ENCODE data around the gene JMJD1C.
"Not testable (repeated sequence)": the region's sequence is repeated elsewhere in the genome, so short reads cannot be mapped to it uniquely, and the experiment has no call there.

JMJD1C gene

GRCh38 chr10:63503395-63503794 is 37.6 kb upstream of the JMJD1C start:
- no peak overlapping the region for H3K9ac ChIP-seq (ENCODE audit: low read length)
- H3F3A ChIP-seq (ENCODE audit: insufficient read depth, low read length) = no peaks in the 10 kb centered on the region
- H3K9me2 ChIP-seq (replicated peaks; ENCODE audit: insufficient read depth, low read length) = no peaks in the 10 kb centered on the region
- H3K9me3 ChIP-seq (replicated peaks; ENCODE audit: insufficient read depth, low read length) = no peaks in the 10 kb centered on the region
- no peaks in the 10 kb centered on the region for H3K36me3 ChIP-seq (replicated peaks; ENCODE audit: insufficient read depth, low read length)
- no peak for TF ChIP-seq EZH2 (optimal IDR thresholded peaks at IDR 0.05; ENCODE audit: low read depth, low read length)
- no peak for TF ChIP-seq CTCF (IDR thresholded peaks at IDR 0.05; ENCODE audit: low read length)
- no peak for TF ChIP-seq EZH2phosphoT487 (IDR thresholded peaks at IDR 0.05; ENCODE audit: low read length)
- H2AFZ ChIP-seq (ENCODE audit: low read length) = no peak overlapping the region
- H3K27ac ChIP-seq (ENCODE audit: low read length) = no peak overlapping the region
- H3K27me3 ChIP-seq (replicated peaks; ENCODE audit: insufficient read depth, low read length) = no peaks in the 10 kb centered on the region
- H3K4me3 ChIP-seq (ENCODE audit: low read length) = no peak overlapping the region
- H4K20me1 ChIP-seq (ENCODE audit: insufficient read depth, low read length) = peaks cover 4% of the 10 kb centered on the region; the same call in 1 of the 2 replicates
- H3K4me1 ChIP-seq (ENCODE audit: low read length) = no peaks in the 10 kb centered on the region
- no peak for DNase-seq
- peaks cover 92% of the 10 kb centered on the region for H3K79me2 ChIP-seq (ENCODE audit: low read length)
- H3K4me2 ChIP-seq (ENCODE audit: low read depth, low read length) = no peak overlapping the region

- no peaks in the 10 kb centered on the region for H3K9me3 ChIP-seq (replicated peaks; ENCODE audit: insufficient read depth, low read length)
- no peak overlapping the region for H2AFZ ChIP-seq (ENCODE audit: low read length)
- H3K4me1 ChIP-seq (ENCODE audit: low read length) = no peaks in the 10 kb centered on the region
- H3K27me3 ChIP-seq (replicated peaks; ENCODE audit: insufficient read depth, low read length) = no peaks in the 10 kb centered on the region
- no peak overlapping the region for H3K27ac ChIP-seq (ENCODE audit: low read length)
- no peak for TF ChIP-seq EZH2 (optimal IDR thresholded peaks at IDR 0.05; ENCODE audit: low read depth, low read length)
- TF ChIP-seq EZH2phosphoT487 (IDR thresholded peaks at IDR 0.05; ENCODE audit: low read length) = no peak
- no peak for TF ChIP-seq CTCF (IDR thresholded peaks at IDR 0.05; ENCODE audit: low read length)
- H3K4me3 ChIP-seq (ENCODE audit: low read length) = no peak overlapping the region
- no peaks in the 10 kb centered on the region for H3K9me2 ChIP-seq (replicated peaks; ENCODE audit: insufficient read depth, low read length)
- H3K79me2 ChIP-seq (ENCODE audit: low read length) = peaks cover 92% of the 10 kb centered on the region
- peaks cover 4% of the 10 kb centered on the region; the same call in 1 of the 2 replicates for H4K20me1 ChIP-seq (ENCODE audit: insufficient read depth, low read length)
- no peak overlapping the region for H3K4me2 ChIP-seq (ENCODE audit: low read depth, low read length)
- no peaks in the 10 kb centered on the region for H3K36me3 ChIP-seq (replicated peaks; ENCODE audit: insufficient read depth, low read length)
- DNase-seq = no peak
- no peaks in the 10 kb centered on the region for H3F3A ChIP-seq (ENCODE audit: insufficient read depth, low read length)
- H3K9ac ChIP-seq (ENCODE audit: low read length) = no peak overlapping the region
Measured at GRCh38 chr10:63502832-63503231, 37.1 kb upstream of the JMJD1C start.

- Histone ChIP-seq H2AFZ (ENCODE audit: low read length) (no peak overlapping the region), H3K36me3 (replicated peaks; ENCODE audit: insufficient read depth, low read length) (no peaks in the 10 kb centered on the region), H3K4me3 (ENCODE audit: low read length) (no peak overlapping the region), H3K27ac (ENCODE audit: low read length) (no peak overlapping the region), H3F3A (ENCODE audit: insufficient read depth, low read length) (no peaks in the 10 kb centered on the region), H3K4me2 (ENCODE audit: low read depth, low read length) (no peak overlapping the region), H4K20me1 (ENCODE audit: insufficient read depth, low read length) (peaks cover 4% of the 10 kb centered on the region; the same call in 1 of the 2 replicates), H3K9me3 (replicated peaks; ENCODE audit: insufficient read depth, low read length) (no peaks in the 10 kb centered on the region), H3K9ac (ENCODE audit: low read length) (no peak overlapping the region), H3K27me3 (replicated peaks; ENCODE audit: insufficient read depth, low read length) (no peaks in the 10 kb centered on the region), H3K4me1 (ENCODE audit: low read length) (no peaks in the 10 kb centered on the region), H3K79me2 (ENCODE audit: low read length) (peaks cover 94% of the 10 kb centered on the region), H3K9me2 (replicated peaks; ENCODE audit: insufficient read depth, low read length) (no peaks in the 10 kb centered on the region)
- TF ChIP-seq CTCF (IDR thresholded peaks at IDR 0.05; ENCODE audit: low read length) = no peak
- no peak for TF ChIP-seq EZH2phosphoT487 (IDR thresholded peaks at IDR 0.05; ENCODE audit: low read length)
- no peak for TF ChIP-seq EZH2 (optimal IDR thresholded peaks at IDR 0.05; ENCODE audit: low read depth, low read length)
- no peak for DNase-seq
Measured at GRCh38 chr10:63501954-63502353, 36.2 kb upstream of the JMJD1C start.

GRCh38 chr10:63500551-63500950 is 34.8 kb upstream of the JMJD1C start:
- H4K20me1 ChIP-seq (ENCODE audit: insufficient read depth, low read length) = not testable (repeated sequence)
- peaks cover 88% of the 10 kb centered on the region for H3K79me2 ChIP-seq (ENCODE audit: low read length)

More at GRCh38 chr10:63500551-63500950, 34.8 kb upstream of the JMJD1C start:
- H3K4me3 ChIP-seq (ENCODE audit: low read length); H3K4me2 ChIP-seq (ENCODE audit: low read depth, low read length); DNase-seq; H3K27ac ChIP-seq (ENCODE audit: low read length); H3K9me2 ChIP-seq (replicated peaks; ENCODE audit: insufficient read depth, low read length); H3K27me3 ChIP-seq (replicated peaks; ENCODE audit: insufficient read depth, low read length); H3K4me1 ChIP-seq (ENCODE audit: low read length); H3K9ac ChIP-seq (ENCODE audit: low read length); H3F3A ChIP-seq (ENCODE audit: insufficient read depth, low read length); H3K36me3 ChIP-seq (replicated peaks; ENCODE audit: insufficient read depth, low read length); H2AFZ ChIP-seq (ENCODE audit: low read length); H3K9me3 ChIP-seq (replicated peaks; ENCODE audit: insufficient read depth, low read length): not testable (repeated sequence)

All from MM.1S (cell line).